HG02759 (cell line): Measurements from ENCODE around the gene WDR45.

Experiments used
- ATAC-seq: cut with Tn5 transposase; IDR thresholded peaks from one replicate; pipeline ENCODE4 v1.9.1; 2021; ENCODE audit warnings: mild to moderate bottlenecking, moderate library complexity; ENCODE audit not compliant: unreplicated experiment

WDR45 gene

DNA sequence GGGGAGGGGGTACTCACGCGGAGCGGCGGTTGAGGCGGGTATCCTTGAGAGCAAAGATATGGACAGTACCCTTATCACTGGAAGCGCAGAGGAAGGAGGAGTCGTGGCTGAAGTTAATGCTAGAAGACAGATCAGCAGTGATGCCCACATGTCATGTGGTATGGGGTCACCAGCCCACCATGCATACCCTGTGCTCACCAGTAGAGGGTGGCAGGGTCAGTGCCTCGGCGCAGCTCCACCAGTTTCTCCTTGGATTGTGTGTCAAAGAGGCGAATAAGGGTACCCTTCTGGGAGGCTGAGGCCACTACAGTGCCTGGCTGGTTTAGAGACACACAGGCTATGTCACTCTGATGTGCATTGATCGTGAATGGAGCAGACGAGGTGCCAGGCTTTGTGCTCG, 4.3 kb downstream of the WDR45 start:
- no peak for ATAC-seq

DNA sequence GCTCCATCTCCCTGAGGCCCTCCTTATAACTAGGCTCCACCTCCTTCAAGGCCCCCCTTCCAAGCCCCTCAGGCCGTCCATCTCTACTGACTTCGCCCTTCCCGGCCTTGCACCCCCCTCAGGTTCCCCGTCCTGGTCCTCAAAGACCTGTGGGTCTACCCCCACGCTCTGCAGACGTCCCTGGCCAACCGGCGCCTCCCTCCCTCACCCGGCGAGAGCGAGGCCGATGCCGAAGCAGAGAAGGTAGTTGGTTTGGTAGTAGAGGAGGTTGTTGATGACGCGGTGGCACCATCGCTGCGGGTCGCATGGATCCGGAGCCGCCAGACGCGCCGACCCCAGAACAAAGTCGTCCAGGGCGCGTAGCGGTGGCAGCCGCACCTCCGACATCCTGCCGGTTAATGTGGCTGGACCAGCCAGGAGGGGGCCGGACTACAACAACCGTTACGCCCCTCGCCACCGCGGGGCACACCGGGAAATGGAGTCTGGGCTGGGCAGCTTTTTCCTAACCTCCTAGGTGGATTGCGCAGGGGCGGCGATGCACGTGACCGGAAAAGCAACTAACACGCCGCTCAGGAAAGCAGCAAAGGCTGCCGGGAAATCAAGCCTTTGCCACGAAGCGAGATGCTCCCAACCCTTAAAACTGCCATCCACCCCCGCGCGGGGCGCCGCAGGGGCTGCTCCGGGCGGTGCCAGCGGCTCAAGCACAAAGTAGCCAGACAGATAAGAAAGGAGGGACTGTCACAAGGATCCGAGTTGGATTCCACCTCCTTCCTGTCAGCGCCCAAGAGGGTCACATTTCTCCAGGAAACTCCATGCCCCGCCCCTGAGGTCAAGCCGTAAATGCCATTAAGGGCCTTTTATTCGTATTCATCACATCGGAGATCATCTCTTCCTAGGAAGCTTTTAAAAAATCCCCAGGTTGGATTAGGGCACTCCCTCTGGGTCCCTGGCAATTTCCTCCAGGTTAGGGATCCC, 5.8 kb downstream of the WDR45 start, which contains the start of gene PRAF2:
PRAF2 (minus strand) TSS at position 402 of the 975 bp plus-strand sequence; CDS start at position 387, 15 bp downstream.
- peak; percentile 95 for ATAC-seq

DNA sequence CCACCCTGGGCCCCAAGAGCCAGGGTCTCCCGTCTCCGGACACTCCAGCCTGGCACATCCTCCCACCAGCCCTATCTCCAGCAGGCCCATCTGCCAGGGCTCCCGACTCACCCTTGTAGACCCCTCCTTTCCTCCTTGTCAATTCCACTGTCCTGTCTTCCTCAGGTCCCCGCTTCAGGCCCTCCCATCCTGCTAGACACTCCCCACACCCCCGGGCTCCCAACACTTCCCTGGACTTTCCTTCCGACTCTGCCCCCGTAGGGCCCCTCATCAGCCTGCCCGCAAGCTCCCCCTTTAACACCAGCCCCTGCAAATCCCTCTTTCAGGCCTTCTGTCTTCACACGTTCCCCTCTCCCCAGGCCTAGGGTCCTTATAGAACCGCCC, 7.0 kb downstream of the WDR45 start:
- no peak for ATAC-seq

- no peak for ATAC-seq
Observed at GRCh38 chrX:49071877-49072711, 7.6 kb downstream of the WDR45 start.

GRCh38 chrX:49070988-49071387, 8.7 kb downstream of the WDR45 start:
- no peak for ATAC-seq

DNA sequence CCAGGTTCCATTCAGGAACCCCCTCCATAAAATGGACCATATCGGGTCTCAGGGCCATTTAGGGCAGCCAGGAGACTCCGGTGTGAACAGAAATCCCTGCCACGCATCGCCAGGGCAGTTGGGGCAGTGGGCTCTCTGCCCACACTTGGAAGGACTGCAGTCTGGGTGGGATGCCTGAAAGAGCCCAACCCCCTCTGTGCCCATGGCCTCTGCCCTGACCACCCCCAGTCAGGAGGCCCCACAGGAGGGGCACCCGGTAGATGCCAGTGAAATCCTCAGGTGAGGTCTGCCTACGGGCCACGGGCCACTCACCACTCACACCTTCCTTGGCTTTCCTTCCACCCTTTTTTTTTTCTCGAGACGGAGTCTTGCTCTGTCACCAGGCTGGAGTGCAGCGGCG, 10.6 kb downstream of the WDR45 start:
- no peak for ATAC-seq

DNA sequence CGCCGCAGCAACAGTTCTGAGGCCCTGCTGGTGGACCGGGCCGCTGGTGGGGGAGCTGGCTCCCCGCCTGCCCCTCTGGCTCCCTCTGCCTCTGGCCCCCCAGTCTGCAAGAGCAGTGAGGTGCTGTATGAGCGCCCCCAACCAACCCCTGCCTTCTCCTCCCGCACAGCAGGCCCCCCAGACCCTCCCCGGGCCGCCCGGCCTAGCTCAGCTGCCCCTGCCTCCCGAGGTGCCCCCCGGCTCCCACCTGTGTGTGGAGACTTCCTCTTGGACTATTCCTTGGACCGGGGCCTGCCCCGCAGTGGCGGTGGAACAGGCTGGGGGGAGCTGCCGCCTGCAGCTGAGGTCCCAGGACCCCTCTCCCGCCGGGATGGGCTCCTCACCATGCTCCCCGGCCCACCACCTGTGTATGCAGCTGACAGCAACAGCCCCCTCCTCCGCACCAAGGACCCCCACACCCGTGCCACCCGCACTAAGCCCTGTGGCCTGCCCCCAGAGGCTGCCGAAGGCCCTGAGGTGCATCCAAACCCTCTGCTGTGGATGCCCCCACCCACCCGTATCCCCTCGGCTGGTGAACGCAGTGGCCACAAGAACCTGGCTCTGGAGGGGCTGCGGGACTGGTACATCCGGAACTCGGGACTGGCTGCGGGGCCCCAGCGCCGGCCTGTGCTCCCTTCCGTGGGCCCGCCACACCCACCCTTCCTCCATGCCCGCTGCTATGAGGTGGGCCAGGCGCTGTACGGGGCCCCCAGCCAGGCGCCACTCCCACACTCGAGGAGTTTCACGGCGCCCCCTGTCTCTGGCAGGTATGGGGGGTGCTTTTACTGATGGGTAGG, 12.2 kb downstream of the WDR45 start:
- ATAC-seq: no peak

DNA sequence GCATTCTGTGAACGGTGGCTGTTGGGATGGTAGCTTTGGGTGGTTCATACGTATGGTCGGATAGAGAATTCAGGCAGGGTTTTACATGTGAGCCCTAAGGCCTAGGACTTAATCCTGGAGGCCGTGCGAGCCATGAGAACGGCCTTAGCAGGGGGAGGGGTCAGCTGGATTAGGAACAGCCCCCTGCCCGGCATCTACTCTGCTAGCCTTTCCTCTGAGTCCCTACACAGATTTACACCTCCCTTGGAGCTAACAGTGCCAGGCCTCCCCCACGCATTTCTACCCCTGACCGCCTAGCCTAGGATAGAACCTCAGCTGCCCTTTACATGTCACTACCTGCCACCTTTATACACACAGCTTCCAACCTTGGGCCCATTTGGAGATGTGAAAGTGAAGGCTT, 13.0 kb downstream of the WDR45 start:
- ATAC-seq: no peak

DNA sequence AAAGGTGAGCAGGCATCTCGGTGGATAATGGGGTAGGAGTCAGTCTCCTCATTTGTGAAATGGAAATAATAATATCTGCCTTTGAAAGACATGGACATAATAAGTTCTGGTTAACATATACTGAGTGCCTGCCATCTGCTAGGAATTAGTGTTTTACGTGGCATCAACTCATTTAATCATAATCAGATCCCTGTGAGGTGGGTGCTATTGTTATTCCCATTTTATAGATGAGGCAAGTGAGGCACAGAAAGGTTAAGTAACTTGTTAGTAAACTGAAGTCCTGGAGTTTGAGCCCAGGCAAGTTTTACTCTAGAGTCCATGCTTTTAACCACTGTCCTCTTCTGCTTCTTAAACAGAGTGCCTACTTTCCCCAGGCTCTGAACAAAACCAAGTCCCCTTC, 13.4 kb downstream of the WDR45 start:
- ATAC-seq: no peak

DNA sequence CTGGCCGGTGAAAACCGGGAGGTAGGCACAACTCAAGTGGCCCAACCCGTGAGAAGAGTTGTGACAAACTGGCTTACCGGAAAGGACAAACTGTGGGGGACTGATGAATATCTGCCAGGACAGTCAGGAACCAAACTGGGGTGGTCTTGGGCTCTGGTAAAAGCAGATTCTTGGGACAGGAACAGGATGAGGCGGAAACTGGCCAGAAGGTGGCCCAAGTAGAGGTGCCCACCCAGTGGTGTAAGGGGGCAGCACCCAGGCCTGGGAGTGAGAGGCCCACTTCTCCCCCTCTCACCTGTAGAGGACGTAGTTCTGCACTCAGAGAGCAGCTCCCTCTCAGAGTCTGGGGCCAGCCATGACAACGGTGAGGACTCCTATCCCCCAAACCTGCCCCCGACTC, 15.0 kb downstream of the WDR45 start:
- ATAC-seq: no peak

DNA sequence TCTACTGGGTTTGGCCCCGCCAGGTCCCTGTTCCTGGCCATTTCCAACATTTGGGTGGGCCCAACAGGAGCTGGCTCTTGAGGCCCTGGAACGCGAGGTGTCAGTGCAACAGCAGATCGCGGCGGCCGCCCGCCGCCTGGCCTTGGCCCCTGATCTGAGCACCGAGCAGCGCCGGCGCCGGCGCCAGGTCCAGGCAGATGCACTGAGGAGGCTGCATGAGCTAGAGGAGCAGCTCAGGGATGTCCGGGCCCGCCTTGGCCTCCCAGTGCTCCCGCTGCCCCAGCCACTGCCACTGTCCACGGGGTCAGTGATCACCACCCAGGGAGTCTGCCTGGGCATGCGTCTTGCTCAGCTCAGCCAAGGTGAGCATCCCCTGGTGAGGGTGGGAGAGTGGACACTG, 15.4 kb downstream of the WDR45 start:
- no peak for ATAC-seq

DNA sequence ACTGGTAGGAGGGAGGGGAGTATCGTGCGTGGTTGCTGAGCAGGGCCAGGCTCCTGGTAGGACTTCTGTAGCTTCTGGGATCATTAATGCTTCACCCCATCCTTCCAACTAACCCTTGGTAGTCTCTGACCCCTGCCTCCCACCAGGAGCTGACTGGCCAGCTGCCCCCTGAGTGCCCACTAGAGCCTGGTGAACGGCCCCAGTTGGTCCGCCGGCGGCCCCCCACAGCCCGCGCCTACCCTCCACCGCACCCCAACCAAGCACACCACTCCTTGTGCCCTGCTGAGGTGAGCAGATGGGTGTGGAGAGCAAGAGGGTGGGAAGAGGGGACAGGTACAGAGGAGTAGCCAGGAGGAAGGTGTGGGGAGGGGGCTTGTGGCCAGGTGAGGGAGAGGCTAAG, 16.0 kb downstream of the WDR45 start:
- ATAC-seq: no peak

DNA sequence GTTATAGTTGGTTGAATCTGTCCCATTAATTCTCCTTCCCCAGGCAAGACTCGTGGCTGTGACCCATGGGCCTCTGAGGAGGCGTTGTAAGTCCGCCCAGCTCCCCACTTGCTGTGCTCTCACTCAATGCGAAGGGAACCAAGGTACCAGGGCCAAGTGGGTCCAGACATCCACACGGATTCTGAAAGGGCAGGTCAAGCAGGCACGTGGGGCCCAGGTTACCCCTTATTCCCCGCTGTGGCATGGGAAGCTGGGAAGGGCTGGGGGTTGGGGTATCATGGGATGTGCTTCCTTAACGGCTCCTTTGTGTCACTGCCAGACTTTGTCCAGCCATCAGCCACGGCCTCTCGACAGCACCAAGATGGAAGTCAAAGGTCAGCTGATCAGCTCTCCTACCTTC, 17.8 kb downstream of the WDR45 start:
- ATAC-seq: no peak

- no peak for ATAC-seq
Observed at GRCh38 chrX:49061490-49061889, 18.2 kb downstream of the WDR45 start.

DNA sequence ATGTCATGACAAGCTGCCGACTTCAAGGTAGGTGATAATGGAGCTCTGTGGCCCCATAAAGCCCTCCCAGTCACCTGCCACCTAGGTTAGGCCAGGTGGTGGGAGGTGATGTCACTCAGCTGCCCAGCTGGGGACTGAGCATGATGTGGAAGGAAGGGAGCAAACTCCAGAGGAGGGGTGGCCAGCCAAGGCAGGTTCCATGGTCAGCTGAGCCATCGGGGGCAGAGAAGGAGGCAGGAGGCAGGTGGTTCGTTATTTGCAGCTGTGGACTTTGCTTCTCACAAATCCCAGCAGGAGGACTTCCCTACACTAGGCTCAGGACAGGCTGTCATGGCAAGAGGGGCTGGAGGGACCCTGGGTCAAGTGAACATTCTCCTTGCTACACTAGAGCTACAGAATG, 18.8 kb downstream of the WDR45 start:
- no peak for ATAC-seq

DNA sequence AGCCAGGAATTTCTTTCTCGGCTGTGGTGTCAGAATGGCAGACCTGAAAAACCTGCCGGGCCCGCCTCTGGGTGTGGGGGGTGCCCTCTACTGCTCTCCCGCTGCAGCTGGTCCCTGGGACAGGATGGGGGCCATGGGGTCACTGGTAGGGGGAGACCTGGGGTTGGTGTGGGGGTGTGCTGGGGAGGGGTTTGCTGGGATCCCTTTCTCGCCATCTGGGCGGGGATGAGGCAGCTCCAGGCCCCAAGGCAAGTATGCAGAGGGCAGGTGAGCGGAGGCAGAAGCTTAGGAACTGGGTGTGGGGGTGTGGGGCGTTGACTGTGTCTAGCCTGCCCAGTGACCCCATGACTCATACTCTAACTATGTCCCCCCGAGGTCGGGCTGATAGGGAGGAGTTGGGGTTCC, 20.0 kb downstream of the WDR45 start:
- no peak for ATAC-seq

DNA sequence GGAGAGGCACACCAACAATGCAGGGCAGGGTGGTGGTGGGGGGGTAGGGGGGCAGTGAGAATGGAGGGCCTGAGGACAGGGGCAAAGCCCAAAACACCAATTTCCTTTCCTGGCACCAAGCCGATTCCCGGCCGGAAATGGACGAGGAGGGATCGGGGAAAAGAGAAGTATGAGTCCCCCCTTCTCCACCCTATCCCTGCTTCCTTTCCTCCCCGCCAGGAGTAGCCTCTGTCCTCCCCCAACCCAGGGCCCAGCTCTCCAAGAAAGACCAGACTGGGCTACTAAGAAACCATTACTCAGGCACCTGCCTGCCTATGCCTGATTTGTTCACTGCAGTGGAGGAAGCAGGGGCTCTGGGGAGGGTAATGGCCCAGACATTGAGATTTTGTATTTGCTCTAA, 20.5 kb downstream of the WDR45 start:
- ATAC-seq: no peak

GRCh38 chrX:49058794-49059193, 20.9 kb downstream of the WDR45 start, which contains the start of gene CCDC120:
Gene CCDC120 (plus strand): TSS chrX:49058999. CDS start chrX:49062042, 3,043 bp downstream.
- no peak for ATAC-seq

DNA sequence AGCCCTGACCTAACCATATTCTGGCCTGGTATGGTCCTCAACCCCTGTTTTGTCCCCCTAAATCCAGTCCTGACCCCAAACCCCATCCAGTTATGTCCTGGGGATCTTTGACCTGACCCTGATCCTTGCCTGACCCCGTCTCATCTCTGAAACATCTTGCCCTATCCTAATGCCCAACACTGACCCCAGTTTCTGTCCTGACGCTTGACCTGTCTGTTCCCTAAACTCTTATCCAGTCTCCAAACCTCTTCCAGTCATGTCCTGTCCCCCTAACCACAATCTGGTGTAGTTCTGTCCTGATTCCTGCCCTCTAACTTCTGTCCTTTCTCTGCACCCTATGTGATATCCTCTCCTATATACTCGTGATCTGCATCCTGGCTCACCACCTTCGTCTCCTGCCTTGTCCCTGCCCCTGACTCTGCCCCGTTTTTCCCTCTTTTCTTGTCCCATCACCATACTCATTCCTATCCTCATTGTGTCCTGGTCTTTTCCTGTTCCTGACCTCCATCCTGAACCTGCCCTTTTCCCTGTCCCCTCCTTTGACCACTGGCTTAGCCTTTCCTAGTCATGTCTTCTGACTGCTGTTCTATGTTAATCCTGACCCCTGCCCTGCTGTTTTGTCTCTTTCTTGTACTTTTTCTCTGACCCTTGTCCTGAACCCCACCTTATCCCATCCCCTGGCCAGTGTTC, 25.5 kb downstream of the WDR45 start:
- ATAC-seq: no peak
